IMR-90 (cell line): ENCODE measurements around the gene YPEL2.

Source experiments
- CEBPB ChIP-seq: IDR thresholded peaks from 2 replicates; pipeline ENCODE4 v1.6.1; 2012; ENCODE audit warnings: low read depth, low read length, improper control_type of control experiment
- CHD1 ChIP-seq: IDR thresholded peaks from 2 replicates; pipeline ENCODE4 v1.6.1; 2012; ENCODE audit warnings: low read depth, low read length, improper control_type of control experiment
- FOS ChIP-seq: fragments of 150-350 bp; IDR thresholded peaks from 2 replicates; pipeline ENCODE4 v1.6.1; 2016; ENCODE audit warnings: low read depth, low read length
- MAZ ChIP-seq: IDR thresholded peaks from 2 replicates; pipeline ENCODE4 v1.6.1; 2012; ENCODE audit warnings: low read depth, mild to moderate bottlenecking, low read length, improper control_type of control experiment, moderate library complexity, borderline replicate concordance
- MXI1 ChIP-seq: IDR thresholded peaks from 2 replicates; pipeline ENCODE4 v1.6.1; 2012; ENCODE audit warnings: low read depth, mild to moderate bottlenecking, low read length, moderate library complexity, borderline replicate concordance
- POLR2A ChIP-seq: IDR thresholded peaks from 2 replicates; pipeline ENCODE4 v1.6.1; 2012; ENCODE audit warnings: mild to moderate bottlenecking, low read depth, low read length
- RAD21 ChIP-seq: IDR thresholded peaks from 2 replicates; pipeline ENCODE4 v1.6.1; 2012; ENCODE audit warnings: low read length, improper control_type of control experiment
- RCOR1 ChIP-seq: IDR thresholded peaks from 2 replicates; pipeline ENCODE4 v1.6.1; 2012; ENCODE audit warnings: mild to moderate bottlenecking, low read length, improper control_type of control experiment; ENCODE audit not compliant: insufficient replicate concordance
- SMC3 ChIP-seq: fragments of 150-350 bp; IDR thresholded peaks from 2 replicates; pipeline ENCODE4 v1.6.1; 2016; ENCODE audit warnings: low read depth, mild to moderate bottlenecking, antibody characterized with exemption, low read length, moderate library complexity
- TF ChIP-seq, protein P1 (sequence below): conservative IDR thresholded peaks from 2 replicates; pipeline ENCODE4 v1.5.1; 2012; ENCODE audit warnings: mild to moderate bottlenecking, low read depth, low read length, improper control_type of control experiment
- TF ChIP-seq, protein P2 (sequence below): fragments of 150-350 bp; IDR thresholded peaks from 2 replicates; pipeline ENCODE4 v1.6.1; 2017; ENCODE audit warnings: mild to moderate bottlenecking, antibody characterized with exemption, low read length, low read depth
- TF ChIP-seq, protein P3 (sequence below): fragments of 150-350 bp; IDR thresholded peaks from 2 replicates; pipeline ENCODE4 v1.6.1; 2016; ENCODE audit warnings: low read depth, mild to moderate bottlenecking, low read length, moderate library complexity, borderline replicate concordance

DNA sequence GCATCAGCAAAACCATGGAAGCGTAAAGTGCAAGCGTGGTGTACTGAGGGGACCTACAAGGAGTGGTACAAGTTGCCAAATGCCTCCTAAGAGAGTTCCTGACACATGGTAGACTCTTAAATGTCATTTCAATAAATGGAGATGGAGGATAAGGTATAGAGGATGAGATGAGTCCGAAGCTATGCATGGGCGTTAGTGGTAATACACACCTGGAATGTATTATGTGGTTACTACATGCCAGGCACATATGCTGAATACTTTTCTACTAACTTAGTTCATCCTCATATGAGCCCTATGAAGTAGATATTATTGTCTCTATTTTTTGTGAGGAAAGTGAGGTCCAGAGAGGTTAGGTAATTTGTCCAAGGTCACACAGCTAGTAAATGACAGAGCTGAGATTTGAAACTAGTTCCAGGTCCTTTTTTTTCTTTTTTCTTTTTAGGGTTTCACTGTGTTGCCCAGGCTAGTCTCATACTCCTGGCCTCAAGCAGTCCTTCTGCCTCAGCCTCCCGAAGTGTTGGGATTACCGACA is 15.5 kb downstream of the YPEL2 start:
- TF ChIP-seq, protein P1, sequence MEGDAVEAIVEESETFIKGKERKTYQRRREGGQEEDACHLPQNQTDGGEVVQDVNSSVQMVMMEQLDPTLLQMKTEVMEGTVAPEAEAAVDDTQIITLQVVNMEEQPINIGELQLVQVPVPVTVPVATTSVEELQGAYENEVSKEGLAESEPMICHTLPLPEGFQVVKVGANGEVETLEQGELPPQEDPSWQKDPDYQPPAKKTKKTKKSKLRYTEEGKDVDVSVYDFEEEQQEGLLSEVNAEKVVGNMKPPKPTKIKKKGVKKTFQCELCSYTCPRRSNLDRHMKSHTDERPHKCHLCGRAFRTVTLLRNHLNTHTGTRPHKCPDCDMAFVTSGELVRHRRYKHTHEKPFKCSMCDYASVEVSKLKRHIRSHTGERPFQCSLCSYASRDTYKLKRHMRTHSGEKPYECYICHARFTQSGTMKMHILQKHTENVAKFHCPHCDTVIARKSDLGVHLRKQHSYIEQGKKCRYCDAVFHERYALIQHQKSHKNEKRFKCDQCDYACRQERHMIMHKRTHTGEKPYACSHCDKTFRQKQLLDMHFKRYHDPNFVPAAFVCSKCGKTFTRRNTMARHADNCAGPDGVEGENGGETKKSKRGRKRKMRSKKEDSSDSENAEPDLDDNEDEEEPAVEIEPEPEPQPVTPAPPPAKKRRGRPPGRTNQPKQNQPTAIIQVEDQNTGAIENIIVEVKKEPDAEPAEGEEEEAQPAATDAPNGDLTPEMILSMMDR: no peak
- no peak for TF ChIP-seq POLR2A
- no peak for TF ChIP-seq RAD21
- TF ChIP-seq CHD1: no peak
- TF ChIP-seq, protein P2, sequence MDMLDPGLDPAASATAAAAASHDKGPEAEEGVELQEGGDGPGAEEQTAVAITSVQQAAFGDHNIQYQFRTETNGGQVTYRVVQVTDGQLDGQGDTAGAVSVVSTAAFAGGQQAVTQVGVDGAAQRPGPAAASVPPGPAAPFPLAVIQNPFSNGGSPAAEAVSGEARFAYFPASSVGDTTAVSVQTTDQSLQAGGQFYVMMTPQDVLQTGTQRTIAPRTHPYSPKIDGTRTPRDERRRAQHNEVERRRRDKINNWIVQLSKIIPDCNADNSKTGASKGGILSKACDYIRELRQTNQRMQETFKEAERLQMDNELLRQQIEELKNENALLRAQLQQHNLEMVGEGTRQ: no peak
- TF ChIP-seq CEBPB: no peak
- no peak for TF ChIP-seq MAZ
- TF ChIP-seq, protein P3, sequence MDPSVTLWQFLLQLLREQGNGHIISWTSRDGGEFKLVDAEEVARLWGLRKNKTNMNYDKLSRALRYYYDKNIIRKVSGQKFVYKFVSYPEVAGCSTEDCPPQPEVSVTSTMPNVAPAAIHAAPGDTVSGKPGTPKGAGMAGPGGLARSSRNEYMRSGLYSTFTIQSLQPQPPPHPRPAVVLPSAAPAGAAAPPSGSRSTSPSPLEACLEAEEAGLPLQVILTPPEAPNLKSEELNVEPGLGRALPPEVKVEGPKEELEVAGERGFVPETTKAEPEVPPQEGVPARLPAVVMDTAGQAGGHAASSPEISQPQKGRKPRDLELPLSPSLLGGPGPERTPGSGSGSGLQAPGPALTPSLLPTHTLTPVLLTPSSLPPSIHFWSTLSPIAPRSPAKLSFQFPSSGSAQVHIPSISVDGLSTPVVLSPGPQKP: no peak
- no peak for TF ChIP-seq SMC3
- no peak for TF ChIP-seq FOS
- TF ChIP-seq RCOR1: no peak
- no peak for TF ChIP-seq MXI1
